Thoracic aorta (tissue), 2 donors: ENCODE results near the gene TYW1. TPM values are rescaled to one million over a fixed set of nuclear protein-coding genes. Genes with fewer than 3 reads are reported as not detected.
"Not testable (repeated sequence)": the region's sequence is repeated elsewhere in the genome, so short reads cannot be mapped to it uniquely, and the experiment has no call there.

Experiments
- ATAC-seq: fragments of 150-250 bp; one replicate; pipeline ENCODE4 v1.8.0; 2017; ENCODE audit warnings: low read depth; ENCODE audit not compliant: insufficient number of reproducible peaks, low FRiP score
- DNase-seq: peaks from one replicate; pipeline ENCODE4 v3.0.0-alpha.2; 2020; ENCODE audit warnings: low spot score
- H3K27ac ChIP-seq, 2 donors: fragments of 200-600 bp; sonication (generic); 1 replicate in 1 of 2; 2 replicates in 1 of 2; pipeline ENCODE4 v1.5.1; 2016; ENCODE audit warnings: mild to moderate bottlenecking in 2 of 2, moderate library complexity in 2 of 2
- H3K27me3 ChIP-seq: fragments of 200-600 bp; sonication (generic); replicated peaks from 2 replicates; pipeline ENCODE4 v1.6.0; 2016; ENCODE audit warnings: mild to moderate bottlenecking; ENCODE audit not compliant: insufficient read depth
- H3K36me3 ChIP-seq: fragments of 200-600 bp; sonication (generic); one replicate; pipeline ENCODE4 v1.5.1; 2016
- H3K4me1 ChIP-seq, 2 donors: fragments of 200-600 bp; sonication (generic); 1 replicate in 1 of 2; 2 replicates in 1 of 2; pipeline versions ENCODE4 v1.5.1 to v1.6.0; 2016; ENCODE audit warnings: low read depth in 2 of 2, mild to moderate bottlenecking in 1 of 2; ENCODE audit not compliant: control insufficient read depth in 1 of 2
- H3K4me3 ChIP-seq: fragments of 200-600 bp; sonication (generic); 2 replicates; pipeline ENCODE4 v1.5.1; 2016; ENCODE audit warnings: mild to moderate bottlenecking
- H3K9me3 ChIP-seq: fragments of 200-600 bp; sonication (generic); 2 replicates; pipeline ENCODE4 v1.5.1; 2016
- CTCF ChIP-seq: fragments of 200-600 bp; sonication (generic); IDR thresholded peaks from one replicate; pipeline ENCODE4 v1.5.1; 2019; ENCODE audit warnings: antibody characterized with exemption
- total RNA-seq, 2 donors: library from RNA; depleted of rRNA; stranded (reverse); fragments of >200 nt; gene quantifications; one replicate each; pipeline versions ENCODE4 v1.1.0 to v1.2.3, GENCODE V29; 2016

The TYW1 gene
- total RNA-seq, 2 donors from 2014 or later, result 64.3 to 91.0 TPM

GRCh38 chr7:67056683-67057082 lies 60.0 kb downstream of the TYW1 start:
- no peaks in the 10 kb centered on the region for H3K36me3 ChIP-seq
- TF ChIP-seq CTCF, result no peak
- H3K9me3 ChIP-seq, result no peaks in the 10 kb centered on the region

GRCh38 chr7:67061321-67061720 lies 64.7 kb downstream of the TYW1 start:
- ATAC-seq, H3K9me3 ChIP-seq, H3K27ac ChIP-seq, H3K36me3 ChIP-seq, H3K4me3 ChIP-seq, H3K4me1 ChIP-seq, DNase-seq, H3K27me3 ChIP-seq: not testable (repeated sequence)

More at GRCh38 chr7:67056683-67057082, 60.0 kb downstream of the TYW1 start:
- H3K27ac ChIP-seq, result no peak overlapping the region
- no peaks in the 10 kb centered on the region for H3K4me1 ChIP-seq
- DNase-seq (no peak), ATAC-seq (no peak)
- H3K4me3 ChIP-seq, result no peak overlapping the region
- no peaks in the 10 kb centered on the region for H3K27me3 ChIP-seq

GRCh38 chr7:67062802-67063201 lies 66.2 kb downstream of the TYW1 start:
- ATAC-seq, H3K36me3 ChIP-seq, H3K27me3 ChIP-seq, H3K4me3 ChIP-seq, H3K9me3 ChIP-seq, H3K4me1 ChIP-seq, DNase-seq, H3K27ac ChIP-seq: not testable (repeated sequence)

- not testable (repeated sequence) for H3K9me3 ChIP-seq, DNase-seq, H3K4me1 ChIP-seq, H3K36me3 ChIP-seq, H3K27me3 ChIP-seq
- peak; percentile 50 for ATAC-seq
- H3K27ac ChIP-seq, result peak overlapping the region in 1 of 2 donors; percentile 35
- H3K4me3 ChIP-seq, result peak overlapping the region; percentile 8
Observed at GRCh38 chr7:67066950-67067622, 70.5 kb downstream of the TYW1 start.

GRCh38 chr7:67076120-67076519 lies 79.5 kb downstream of the TYW1 start:
- not testable (repeated sequence) for H3K4me1 ChIP-seq, DNase-seq, H3K27ac ChIP-seq, H3K27me3 ChIP-seq, H3K4me3 ChIP-seq, ATAC-seq
- peaks cover 14% of the 10 kb centered on the region for H3K36me3 ChIP-seq
- H3K9me3 ChIP-seq, result peaks cover 22% of the 10 kb centered on the region

GRCh38 chr7:67082880-67083279 lies 86.2 kb downstream of the TYW1 start:
- H3K36me3 ChIP-seq, ATAC-seq, H3K9me3 ChIP-seq, DNase-seq, H3K27ac ChIP-seq, H3K4me1 ChIP-seq, H3K27me3 ChIP-seq, H3K4me3 ChIP-seq: not testable (repeated sequence)

GRCh38 chr7:67089261-67089660 lies 92.6 kb downstream of the TYW1 start:
- H3K4me3 ChIP-seq, H3K27me3 ChIP-seq, H3K4me1 ChIP-seq, DNase-seq, ATAC-seq, H3K27ac ChIP-seq, H3K9me3 ChIP-seq, H3K36me3 ChIP-seq: not testable (repeated sequence)

GRCh38 chr7:67091053-67091452 lies 94.4 kb downstream of the TYW1 start:
- not testable (repeated sequence) for ATAC-seq, H3K9me3 ChIP-seq, DNase-seq, H3K27ac ChIP-seq, H3K27me3 ChIP-seq, H3K4me3 ChIP-seq, H3K4me1 ChIP-seq, H3K36me3 ChIP-seq

GRCh38 chr7:67098031-67098430 lies 101.4 kb downstream of the TYW1 start:
- H3K27me3 ChIP-seq, H3K9me3 ChIP-seq, H3K4me3 ChIP-seq, DNase-seq, H3K27ac ChIP-seq, H3K36me3 ChIP-seq, H3K4me1 ChIP-seq, ATAC-seq: not testable (repeated sequence)

- not testable (repeated sequence) for DNase-seq, H3K36me3 ChIP-seq, H3K27ac ChIP-seq, H3K27me3 ChIP-seq, ATAC-seq, H3K4me3 ChIP-seq, H3K4me1 ChIP-seq, H3K9me3 ChIP-seq
Observed at GRCh38 chr7:67099406-67099805, 102.8 kb downstream of the TYW1 start.

GRCh38 chr7:67100038-67100437 lies 103.4 kb downstream of the TYW1 start:
- not testable (repeated sequence) for H3K27me3 ChIP-seq, H3K27ac ChIP-seq, H3K4me3 ChIP-seq, H3K36me3 ChIP-seq, H3K9me3 ChIP-seq, H3K4me1 ChIP-seq, DNase-seq, ATAC-seq
